Left cardiac atrium (tissue), 4 donors: ENCODE data around the gene ZNF575. TPM values are rescaled to one million over a fixed set of nuclear protein-coding genes. Genes with fewer than 3 reads are reported as not detected.

ENCODE experiments used
- ATAC-seq, 2 donors: fragments of 200-7000 bp; cut with Tn5 transposase; one replicate each; pipeline ENCODE4 v1.9.1; 2020; ENCODE audit warnings: mild to moderate bottlenecking in 2 of 2, moderate library complexity in 2 of 2
- DNase-seq: peaks from one replicate; pipeline ENCODE4 v3.0.0-alpha.2; 2020
- intact Hi-C, 2 donors: fragments of 100-400 bp; cut with DNase I; formaldehyde crosslinking; loops; one replicate each; pipeline versions ENCODE4 v1.14.1 to v1.15.1; 2022 to 2023
- total RNA-seq, 2 donors: library from RNA; stranded (reverse); fragmentation: NEBNext Ultra II Directional; extraction: Animal tissue kit (Norgen Biotek cat#: 25700); gene quantifications; one replicate each; pipeline ENCODE4 v1.2.1, GENCODE V29; 2021
- donor health status: DM: no; HTN: yes; CAD: no.
- donor health status: DM: no; HTN: yes; CAD: no; lungs with severe emphysema.
- donor health status: DM: yes; HTN: yes; CAD: no.
- donor health status: Dilated cardiomyopathy.

ZNF575 gene
- total RNA-seq, 2 donors from 2014 or later: 1.1 to 1.6 TPM

DNA sequence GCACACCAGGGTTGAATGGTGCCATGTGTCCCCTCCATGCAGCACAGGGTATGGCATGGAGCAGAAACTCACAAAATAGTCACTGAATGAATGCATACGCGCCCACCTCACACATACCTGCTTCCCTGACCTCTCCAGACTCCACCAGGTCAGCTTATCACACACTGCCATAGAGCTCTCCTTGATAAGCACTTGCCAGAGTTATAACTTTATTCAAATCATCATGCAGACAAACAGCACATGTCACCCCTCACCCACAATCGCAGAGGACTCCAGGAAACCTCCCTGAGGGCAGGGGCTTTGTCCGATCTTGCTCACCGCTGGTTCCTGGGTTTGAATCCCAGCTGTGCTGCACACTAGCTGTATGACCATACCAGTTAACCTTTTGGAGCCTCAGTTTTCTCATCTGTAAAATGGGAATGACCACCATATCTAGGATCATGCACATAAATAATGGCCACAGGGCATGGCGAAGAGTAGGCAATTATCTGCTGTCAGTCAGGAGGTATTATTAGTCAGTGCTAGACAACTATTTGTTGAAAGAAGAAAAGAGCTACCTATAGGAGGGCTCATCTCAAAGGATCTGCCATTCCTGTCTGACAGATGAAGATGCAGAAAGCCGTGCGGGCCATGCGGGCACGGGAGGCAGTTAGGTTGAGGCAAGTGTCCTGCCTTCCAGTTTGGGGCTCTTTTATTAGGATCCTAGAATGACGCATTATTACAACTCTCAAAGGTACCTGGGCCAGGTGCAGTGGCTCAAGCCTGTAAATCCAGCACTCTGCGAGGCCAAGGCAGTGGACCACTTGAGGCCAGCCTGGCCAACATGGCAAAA is 28.4 kb downstream of the ZNF575 start:
- ATAC-seq: no peak
- DNase-seq: no peak
- intact Hi-C loops: no loop called here

DNA sequence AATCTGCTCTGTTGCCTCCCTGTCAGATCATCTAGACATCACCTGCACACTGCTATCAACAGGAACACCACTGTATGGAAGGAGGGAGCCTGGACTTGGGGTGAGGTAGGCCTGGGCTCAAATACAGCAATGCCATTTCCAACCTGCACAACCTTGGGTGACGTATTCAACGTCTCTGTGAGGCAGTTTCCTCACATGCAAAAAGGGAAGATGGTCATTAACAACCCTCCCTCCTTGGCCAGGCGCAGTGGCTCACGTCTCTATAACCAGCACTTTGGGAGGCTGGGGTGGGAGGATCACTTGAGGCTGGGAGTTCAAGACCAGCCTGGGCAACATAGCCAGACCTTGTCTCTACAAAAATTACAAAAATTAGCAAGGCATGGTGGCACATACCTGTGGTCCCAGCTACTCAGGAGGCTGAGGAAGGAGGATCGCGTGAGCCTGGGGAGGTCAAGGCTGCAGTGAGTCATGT is 29.3 kb downstream of the ZNF575 start:
- no peak for ATAC-seq
- no peak for DNase-seq
- intact Hi-C loops: no loop called here

GRCh38 chr19:43562698-43563241 is 29.8 kb downstream of the ZNF575 start:
- DNase-seq (peak; percentile 83), ATAC-seq (peak; percentile 91 to 96)
- intact Hi-C loops: no loop called here

DNA sequence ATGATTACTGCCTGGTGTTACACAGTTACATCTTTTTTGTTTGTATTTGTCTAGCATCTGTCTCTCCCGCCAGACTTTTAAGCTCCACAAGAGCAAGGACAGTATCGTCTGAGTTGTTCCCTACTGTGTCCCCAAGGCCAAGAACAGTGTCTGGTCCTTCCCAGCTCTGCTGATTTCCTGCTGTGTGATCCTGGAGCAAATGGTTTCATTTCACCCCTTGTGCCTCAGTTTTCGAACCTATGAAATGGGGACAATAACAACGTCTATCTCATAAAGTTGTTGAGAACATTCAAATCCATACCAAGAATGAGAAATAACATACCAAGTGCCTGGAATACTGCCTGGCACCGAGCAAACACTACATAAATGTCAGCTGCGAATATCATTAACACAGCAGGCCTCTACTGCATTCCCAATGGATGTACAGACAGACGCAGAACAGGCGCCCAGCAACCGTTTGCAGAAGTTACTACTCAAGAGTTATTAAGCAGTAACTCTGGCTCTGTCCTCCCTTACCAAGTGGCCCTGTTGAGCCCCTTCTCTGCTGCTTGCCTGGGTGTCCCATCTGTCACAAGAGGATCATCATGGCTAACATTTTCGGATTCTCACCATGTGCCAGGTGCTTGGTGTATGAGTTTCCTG is 30.9 kb downstream of the ZNF575 start:
- DNase-seq: no peak
- no peak for ATAC-seq
- intact Hi-C loops: no loop called here

- intact Hi-C loops: no loop called here
- DNase-seq: no peak
- ATAC-seq: no peak
Measured at GRCh38 chr19:43564800-43565199, 31.8 kb downstream of the ZNF575 start.

- ATAC-seq (no peak), DNase-seq (no peak)
- intact Hi-C loops: no loop called here
Measured at GRCh38 chr19:43569657-43570056, 36.7 kb downstream of the ZNF575 start.

DNA sequence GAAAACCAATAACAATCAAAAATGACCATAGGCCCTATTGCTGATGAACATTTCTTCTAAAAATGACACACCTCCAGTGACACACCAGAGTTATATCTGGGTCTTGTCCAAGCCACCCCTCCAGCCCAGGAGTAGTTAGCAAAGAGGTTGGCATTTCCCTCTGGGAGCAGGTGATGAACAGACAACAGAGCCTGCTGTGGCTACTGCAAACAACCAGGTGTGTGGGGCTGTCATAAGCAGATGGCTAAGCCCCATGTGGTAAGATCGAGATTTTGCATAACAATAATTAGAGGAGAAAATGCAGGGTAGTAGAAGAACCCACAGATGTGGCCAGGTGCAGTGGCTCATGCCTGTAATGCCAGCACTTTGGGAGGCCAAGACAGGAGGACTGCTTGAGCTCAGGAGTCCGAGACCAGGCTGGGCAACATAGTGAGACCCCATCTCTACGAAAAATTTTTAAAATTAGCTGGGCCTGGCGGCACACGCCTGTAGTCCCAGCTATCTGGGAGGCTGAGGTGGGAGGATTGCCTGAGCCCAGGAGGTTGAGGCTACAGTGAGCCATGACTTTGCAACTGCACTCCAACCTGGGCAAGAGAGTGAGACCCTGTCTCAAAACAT is 37.3 kb downstream of the ZNF575 start:
- no peak for DNase-seq
- no peak for ATAC-seq
- intact Hi-C loops: no loop called here

- DNase-seq (no peak), ATAC-seq (no peak)
- intact Hi-C loops: no loop called here
Measured at GRCh38 chr19:43572171-43572588, 39.2 kb downstream of the ZNF575 start.

GRCh38 chr19:43574424-43575155 is 41.6 kb downstream of the ZNF575 start:
- DNase-seq (no peak), ATAC-seq (no peak)
- intact Hi-C loops: loop anchor here in 1 of 2 donors (1.0 kb wide), 1 partner anchor 22 kb away; the partner anchor contains the start of genes IRGQ and ZNF576

DNA sequence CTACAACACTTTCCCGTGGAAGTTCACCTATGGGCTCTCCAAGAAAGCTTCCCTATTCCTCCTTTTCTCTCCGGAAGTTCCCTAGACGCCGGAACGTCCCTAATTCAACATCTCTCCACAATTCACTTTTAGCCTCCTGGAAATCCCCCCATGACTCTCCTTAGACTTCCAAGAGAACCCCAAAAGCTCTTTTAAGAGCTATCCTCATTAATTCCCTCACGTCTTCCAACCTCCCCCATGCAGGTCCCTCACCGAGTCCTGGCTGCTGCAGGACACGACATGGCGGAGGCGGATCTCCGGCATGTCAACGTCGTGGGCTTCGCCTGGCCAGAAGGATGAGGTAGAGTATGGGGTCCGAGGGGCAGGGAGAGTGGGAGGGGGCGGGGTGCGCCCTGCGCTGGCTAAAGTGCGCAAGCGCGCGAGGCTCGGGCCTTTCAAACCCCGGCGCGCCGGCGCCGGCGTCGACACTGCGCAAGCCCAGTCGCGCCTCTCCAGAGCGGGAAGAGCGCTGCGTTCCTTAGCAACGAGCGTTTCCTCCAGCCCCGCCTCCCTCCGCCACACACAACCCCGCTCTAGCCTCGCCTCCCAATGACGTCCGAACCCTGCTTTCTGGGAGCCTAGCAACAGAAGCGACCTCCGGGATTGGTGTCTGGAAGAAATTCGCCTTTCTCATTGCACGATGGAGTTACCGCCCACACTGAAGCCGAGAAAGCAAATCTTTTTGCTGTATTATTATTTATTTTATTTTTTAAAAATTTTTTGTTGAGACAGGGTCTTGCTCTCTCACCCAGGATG is 42.4 kb downstream of the ZNF575 start, which contains the start of the genes PINLYP and XRCC1:
Gene PINLYP (plus strand): TSS at position 646 of the 795 bp plus-strand sequence. CDS start 1,391 bp downstream, outside the sequence.
Gene XRCC1 (minus strand): TSS at position 372 of the 795 bp plus-strand sequence. CDS start 69 bp downstream, at position 303.
- intact Hi-C loops: loop anchor here in 1 of 2 donors (1.0 kb wide), 1 partner anchor 21 kb away; the partner anchor contains the start of genes IRGQ and ZNF576
- peak; percentile 99 to 100 for ATAC-seq
- DNase-seq: peak; percentile 99

GRCh38 chr19:43575955-43576878 is 43.2 kb downstream of the ZNF575 start:
- DNase-seq: peak; percentile 26
- intact Hi-C loops: loop anchor here in 1 of 2 donors (1.0 kb wide), 1 partner anchor 20 kb away; the partner anchor contains the start of genes IRGQ and ZNF576
- ATAC-seq: peak in 1 of 2 donors; percentile 0

DNA sequence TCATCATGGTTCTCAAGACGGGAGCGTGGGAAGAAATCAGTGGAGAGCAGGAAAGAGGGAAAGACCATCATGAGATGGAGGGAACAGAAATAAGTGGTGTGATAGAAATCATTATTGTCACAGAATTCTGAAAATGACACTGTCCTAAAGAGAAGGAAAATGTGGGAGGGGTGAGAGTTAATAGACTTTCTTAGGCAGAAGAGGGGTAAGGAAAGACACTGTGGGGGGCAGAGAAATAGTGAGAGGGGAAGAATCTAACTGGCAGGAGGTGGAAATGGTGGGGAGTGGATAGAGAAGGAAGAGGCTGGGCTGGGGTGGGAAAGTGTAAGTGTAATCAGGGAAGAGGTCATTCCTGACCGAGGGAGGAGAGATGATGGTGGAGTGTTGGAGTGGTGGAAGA is 45.8 kb downstream of the ZNF575 start:
- ATAC-seq (no peak), DNase-seq (no peak)
- intact Hi-C loops: no loop called here

DNA sequence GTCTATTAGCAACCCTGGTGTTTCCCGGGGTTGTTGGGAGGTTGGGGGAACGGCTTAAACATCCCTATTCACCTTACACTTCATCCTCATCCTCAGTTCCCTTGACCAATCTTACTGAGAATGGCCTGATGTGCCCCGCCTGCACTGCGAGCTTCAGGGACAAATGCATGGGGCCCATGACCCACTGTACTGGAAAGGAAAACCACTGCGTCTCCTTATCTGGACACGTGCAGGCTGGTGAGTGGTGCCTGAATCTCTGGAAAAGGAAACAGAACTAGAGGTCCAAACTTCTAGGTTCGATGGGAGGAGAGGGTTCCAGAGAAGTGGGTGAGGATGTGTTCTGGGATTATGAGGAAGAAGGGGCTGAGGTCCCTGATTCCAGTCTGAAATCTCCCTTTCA is 48.5 kb downstream of the ZNF575 start:
- no peak for DNase-seq
- intact Hi-C loops: no loop called here
- ATAC-seq: peak in 1 of 2 donors; percentile 2

DNA sequence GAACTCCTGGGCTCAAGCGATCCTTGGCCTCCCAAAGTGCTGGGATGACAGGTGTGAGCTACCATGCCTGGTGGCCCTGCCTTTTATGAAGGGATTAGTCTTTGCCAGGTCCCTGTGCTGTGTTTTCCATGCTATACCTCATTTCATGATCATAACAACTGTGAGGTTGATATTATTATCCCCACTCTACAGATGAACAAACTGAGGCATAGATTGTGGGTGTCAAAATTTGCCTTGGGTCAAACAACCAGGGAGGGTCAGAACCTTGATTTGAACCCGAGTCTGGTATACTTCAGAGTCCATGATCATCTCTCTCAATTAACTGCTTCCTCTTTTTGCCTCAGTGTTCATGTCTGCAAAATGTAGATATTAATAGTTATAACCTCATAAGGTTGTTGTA is 49.5 kb downstream of the ZNF575 start:
- DNase-seq (no peak), ATAC-seq (no peak)
- intact Hi-C loops: no loop called here

- intact Hi-C loops: no loop called here
- no peak for DNase-seq
- ATAC-seq: no peak
Measured at GRCh38 chr19:43584484-43584883, 51.5 kb downstream of the ZNF575 start.
